NCI-H146 treated with DMSO at 0.1 percent for 48 hours (cell line): Measurements from ENCODE around the gene TBC1D22A.

Experiments used
- DNase-seq: peaks from one replicate; lab custom pipeline; 2025; ENCODE audit not compliant: unreplicated experiment; lab: John Stamatoyannopoulos, UW

TBC1D22A gene

GRCh38 chr22:46905834-46906233 lies 143.4 kb downstream of the TBC1D22A start:
- DNase-seq: no peak

- DNase-seq: no peak
Observed at GRCh38 chr22:46906326-46907045, 144.0 kb downstream of the TBC1D22A start.

GRCh38 chr22:46907241-46908215 lies 145.1 kb downstream of the TBC1D22A start:
- DNase-seq: no peak

GRCh38 chr22:46908641-46909107 lies 146.2 kb downstream of the TBC1D22A start:
- DNase-seq: no peak

GRCh38 chr22:46909237-46910030 lies 147.0 kb downstream of the TBC1D22A start:
- no peak for DNase-seq

GRCh38 chr22:46910624-46911023 lies 148.2 kb downstream of the TBC1D22A start:
- DNase-seq: no peak

GRCh38 chr22:46911346-46911745 lies 148.9 kb downstream of the TBC1D22A start:
- no peak for DNase-seq

- DNase-seq: no peak
Observed at GRCh38 chr22:46913351-46913750, 150.9 kb downstream of the TBC1D22A start.

GRCh38 chr22:46914481-46914880 lies 152.0 kb downstream of the TBC1D22A start:
- no peak for DNase-seq

GRCh38 chr22:46914916-46915894 lies 152.8 kb downstream of the TBC1D22A start:
- DNase-seq: peak; percentile 10

GRCh38 chr22:46915950-46916730 lies 153.7 kb downstream of the TBC1D22A start:
- no peak for DNase-seq

GRCh38 chr22:46916886-46917770 lies 154.7 kb downstream of the TBC1D22A start:
- no peak for DNase-seq

GRCh38 chr22:46917771-46918101 lies 155.3 kb downstream of the TBC1D22A start:
- no peak for DNase-seq

GRCh38 chr22:46918197-46918596 lies 155.7 kb downstream of the TBC1D22A start:
- no peak for DNase-seq

- DNase-seq: no peak
Observed at GRCh38 chr22:46922037-46922436, 159.6 kb downstream of the TBC1D22A start.

- no peak for DNase-seq
Observed at GRCh38 chr22:46923394-46923793, 160.9 kb downstream of the TBC1D22A start.

- no peak for DNase-seq
Observed at GRCh38 chr22:46925818-46926217, 163.4 kb downstream of the TBC1D22A start.

- no peak for DNase-seq
Observed at GRCh38 chr22:46929046-46929709, 166.7 kb downstream of the TBC1D22A start.
